GM13976 (cell line): ENCODE data around the gene B9D2.
A peak's percentile ranks its signal among the peaks of the same experiment; 100 is the strongest.

Experiments
- DNase-seq: peaks from one replicate; pipeline ENCODE4 v3.0.0; 2012; ENCODE audit warnings: low spot score
- in situ Hi-C: fragments of 300-500 bp; cut with MboI; formaldehyde crosslinking; loops from one replicate; pipeline ENCODE4 v1.12.0; 2022; ENCODE audit warnings: low sequenced_read_pairs, mixed read lengths, inconsistent platforms; ENCODE audit not compliant: unreplicated experiment
- TF ChIP-seq, protein P1 (sequence below): IDR thresholded peaks from 2 replicates; pipeline ENCODE4 v1.5.1; 2012; ENCODE audit warnings: borderline replicate concordance, mild to moderate bottlenecking; ENCODE audit not compliant: insufficient read depth; ENCODE audit errors: extremely low read depth, missing control alignments, control extremely low read depth

B9D2 gene

DNA sequence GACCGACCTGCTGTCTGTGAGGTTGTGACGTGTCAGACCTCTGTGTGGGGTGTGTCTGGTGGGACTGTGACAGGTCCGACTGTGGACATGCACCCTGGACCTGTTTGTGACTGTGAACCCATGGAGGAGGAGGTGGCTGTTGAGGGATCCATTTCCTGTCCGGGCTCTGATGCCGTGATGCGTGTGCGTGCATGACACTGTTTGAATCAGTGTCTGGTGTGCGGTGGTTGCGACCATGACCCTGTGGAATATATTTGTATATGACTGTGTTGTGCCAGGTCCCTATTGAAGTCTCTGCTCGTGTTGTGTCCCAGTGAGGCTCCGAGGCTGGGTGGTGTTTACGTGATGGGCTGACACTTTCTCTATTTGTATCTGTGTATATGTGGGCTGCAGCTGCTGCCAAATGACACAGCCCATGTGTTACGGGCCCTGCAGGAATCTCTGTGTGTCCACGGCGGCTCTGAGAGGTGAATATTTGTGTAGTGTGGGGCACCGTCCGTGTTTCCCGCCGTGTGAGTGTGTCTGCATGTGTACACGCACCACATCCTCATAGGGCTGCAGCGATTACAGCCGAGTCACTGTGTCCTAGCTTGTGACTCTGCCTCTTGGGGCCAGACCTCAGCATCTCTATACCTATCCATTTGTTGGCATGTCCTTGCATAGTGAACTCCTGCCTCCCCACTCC, 35.6 kb downstream of the B9D2 start:
- in situ Hi-C loops, result no loop called here
- TF ChIP-seq, protein P1, sequence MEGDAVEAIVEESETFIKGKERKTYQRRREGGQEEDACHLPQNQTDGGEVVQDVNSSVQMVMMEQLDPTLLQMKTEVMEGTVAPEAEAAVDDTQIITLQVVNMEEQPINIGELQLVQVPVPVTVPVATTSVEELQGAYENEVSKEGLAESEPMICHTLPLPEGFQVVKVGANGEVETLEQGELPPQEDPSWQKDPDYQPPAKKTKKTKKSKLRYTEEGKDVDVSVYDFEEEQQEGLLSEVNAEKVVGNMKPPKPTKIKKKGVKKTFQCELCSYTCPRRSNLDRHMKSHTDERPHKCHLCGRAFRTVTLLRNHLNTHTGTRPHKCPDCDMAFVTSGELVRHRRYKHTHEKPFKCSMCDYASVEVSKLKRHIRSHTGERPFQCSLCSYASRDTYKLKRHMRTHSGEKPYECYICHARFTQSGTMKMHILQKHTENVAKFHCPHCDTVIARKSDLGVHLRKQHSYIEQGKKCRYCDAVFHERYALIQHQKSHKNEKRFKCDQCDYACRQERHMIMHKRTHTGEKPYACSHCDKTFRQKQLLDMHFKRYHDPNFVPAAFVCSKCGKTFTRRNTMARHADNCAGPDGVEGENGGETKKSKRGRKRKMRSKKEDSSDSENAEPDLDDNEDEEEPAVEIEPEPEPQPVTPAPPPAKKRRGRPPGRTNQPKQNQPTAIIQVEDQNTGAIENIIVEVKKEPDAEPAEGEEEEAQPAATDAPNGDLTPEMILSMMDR, result no peak
- no peak for DNase-seq

DNA sequence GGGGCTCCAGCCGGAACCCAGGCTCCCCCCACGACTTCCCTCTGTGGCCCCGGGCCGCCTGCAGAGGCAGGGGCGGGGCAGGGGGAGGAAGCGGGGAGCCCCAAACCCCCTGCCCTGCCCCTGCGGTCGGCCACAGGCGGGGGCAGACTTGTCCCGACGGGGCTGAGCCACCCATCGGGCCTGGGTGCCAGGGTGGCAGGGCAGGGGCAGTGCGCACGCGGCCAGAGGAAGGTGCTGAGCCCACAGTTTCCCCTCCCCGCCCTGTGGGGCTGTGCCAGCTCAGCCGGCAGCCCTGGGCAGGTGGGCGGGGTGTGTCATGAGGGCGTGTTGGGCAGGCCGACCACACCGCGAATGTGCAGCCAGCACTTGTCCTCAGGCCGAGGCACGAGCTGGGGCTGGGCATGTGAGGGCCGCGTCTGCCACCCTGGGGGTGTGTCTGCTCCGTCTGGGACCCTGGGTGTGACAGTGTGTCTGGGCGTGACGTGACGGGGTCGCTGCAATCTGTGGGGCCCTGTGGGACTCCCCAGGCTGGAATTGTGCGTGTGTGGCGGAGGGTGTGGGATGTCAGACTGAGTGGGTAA, 36.3 kb downstream of the B9D2 start:
- TF ChIP-seq, protein P1, result no peak
- DNase-seq, result peak; percentile 89
- in situ Hi-C loops, result no loop called here

DNA sequence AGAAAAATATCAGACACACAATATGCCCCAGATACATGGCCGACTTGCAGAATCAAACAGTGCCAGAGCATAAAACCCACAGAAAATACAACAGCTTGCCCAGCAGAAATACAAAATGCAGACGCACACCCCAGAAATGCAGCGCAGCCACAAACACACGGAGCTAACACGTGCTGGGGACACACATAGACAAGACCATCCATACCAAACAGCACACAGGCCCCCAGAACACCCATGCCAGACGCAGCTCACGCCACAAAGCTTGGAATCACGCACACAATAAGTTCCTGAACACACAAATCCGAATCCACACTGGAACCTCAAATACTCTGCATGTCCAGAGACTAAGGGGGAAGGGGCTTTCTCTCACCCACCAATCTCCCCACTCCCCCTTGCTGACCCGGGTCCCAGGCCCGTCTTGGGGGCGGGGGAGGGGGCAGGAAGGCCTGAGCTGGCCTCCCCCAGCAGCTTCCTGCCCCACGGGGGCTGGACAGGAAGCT, 36.8 kb downstream of the B9D2 start:
- TF ChIP-seq, protein P1, result no peak
- DNase-seq, result no peak
- in situ Hi-C loops, result no loop called here

DNA sequence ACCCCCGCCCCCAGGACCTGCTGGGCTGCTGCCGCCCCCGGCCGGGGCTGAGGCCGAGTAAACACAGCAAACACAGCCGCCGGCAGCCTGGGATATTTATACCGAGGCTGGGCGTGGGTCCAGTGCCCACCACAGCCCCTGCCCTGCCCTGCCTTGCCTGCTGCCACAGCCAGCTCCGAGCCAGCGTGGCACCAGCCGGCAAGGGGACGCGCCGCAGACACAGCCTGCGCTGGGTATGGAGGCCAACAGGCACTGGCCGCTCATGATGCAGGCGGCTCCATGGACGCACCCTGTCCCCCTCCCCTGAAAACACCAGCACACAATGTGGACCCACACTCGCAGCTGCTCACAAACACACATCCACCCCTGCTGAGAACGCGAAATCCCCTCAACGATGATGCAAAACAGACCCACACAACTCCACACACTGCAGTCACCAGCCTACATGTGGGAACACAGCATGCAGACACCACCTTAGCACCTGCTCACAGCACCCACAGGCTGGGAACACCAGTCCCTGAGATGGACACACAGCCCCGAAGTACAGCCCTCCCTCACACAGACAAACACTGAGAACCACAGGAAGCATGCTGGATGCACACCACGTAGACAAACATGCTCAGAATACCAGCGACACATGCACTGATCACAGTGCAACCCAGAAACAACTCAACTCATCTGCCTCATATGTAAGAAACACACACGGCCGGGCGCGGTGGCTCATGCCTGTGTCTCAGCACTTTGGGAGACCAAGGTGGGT, 37.8 kb downstream of the B9D2 start:
- TF ChIP-seq, protein P1, result no peak
- DNase-seq, result peak; percentile 79
- in situ Hi-C loops, result no loop called here

DNA sequence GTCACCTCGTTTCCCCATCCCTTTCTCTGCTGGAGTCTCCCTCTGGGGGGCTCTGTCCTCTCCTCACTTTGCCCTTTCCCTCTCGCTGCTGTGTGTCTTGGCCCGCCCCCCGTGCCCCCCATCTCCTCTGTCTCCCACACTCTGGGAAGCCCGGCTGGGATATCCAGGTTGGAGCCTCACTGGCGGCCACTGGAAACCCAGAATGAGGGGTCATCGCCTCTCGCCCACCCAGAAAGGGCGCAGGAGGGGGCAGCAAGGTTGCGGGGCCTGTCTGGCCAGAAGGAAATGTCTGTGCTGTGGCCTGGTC, 38.4 kb downstream of the B9D2 start:
- in situ Hi-C loops, result no loop called here
- no peak for DNase-seq
- TF ChIP-seq, protein P1, result no peak

DNA sequence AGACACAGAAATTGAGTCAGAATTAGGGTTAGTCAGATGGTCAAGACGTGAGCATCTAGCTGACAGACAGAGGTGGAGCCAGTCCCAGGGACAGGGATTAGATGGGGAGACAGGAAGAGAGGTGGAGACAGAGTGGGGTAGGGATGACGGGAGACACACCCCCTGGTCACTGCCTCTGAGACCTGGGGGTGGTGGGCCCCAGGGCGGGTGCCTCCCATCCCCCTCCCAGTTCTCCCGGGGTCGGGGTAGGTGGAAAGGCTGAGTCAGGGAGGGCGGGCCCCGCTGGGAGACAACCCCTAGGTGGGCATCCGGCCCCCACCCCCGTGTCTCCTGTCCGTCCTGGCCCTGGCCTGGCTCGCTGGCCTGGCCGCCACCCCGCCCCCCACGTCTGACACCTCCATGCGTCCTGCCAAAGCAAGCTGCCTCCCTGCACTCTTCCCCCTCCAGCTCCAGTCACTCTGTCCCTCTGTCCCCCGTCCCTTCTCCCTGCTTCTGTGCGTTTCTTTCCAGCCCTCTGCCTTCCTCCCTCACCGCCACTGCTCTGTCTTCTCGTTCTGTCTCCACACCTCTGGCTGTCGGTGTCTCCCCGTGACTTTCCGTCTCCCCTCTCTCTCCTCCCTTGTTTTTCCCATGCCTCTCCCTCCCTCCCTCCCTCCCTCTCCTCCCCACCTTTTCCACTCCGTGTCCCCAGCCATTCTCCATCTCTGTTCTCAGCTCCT, 38.9 kb downstream of the B9D2 start:
- in situ Hi-C loops, result no loop called here
- TF ChIP-seq, protein P1, result no peak
- DNase-seq, result no peak
